OCI-M1 (cell line): ENCODE results near the gene STAC2.
A peak's percentile ranks its signal among the peaks of the same experiment; 100 is the strongest.

ENCODE experiments used
- DNase-seq: peaks from one replicate; lab custom pipeline; 2025; lab: John Stamatoyannopoulos, UW

Gene STAC2

GRCh38 chr17:39164675-39165143, 61.0 kb downstream of the STAC2 start:
- peak; percentile 86 for DNase-seq

GRCh38 chr17:39161962-39162361, 63.8 kb downstream of the STAC2 start:
- DNase-seq = no peak
